K562 (cell line): ENCODE measurements around the gene TBX1. TPM values are rescaled to one million over a fixed set of nuclear protein-coding genes. Genes with fewer than 3 reads are reported as not detected.

Experiments used
- ERF ChIP-seq: fragments of 450-650 bp; formaldehyde crosslinking; IDR thresholded peaks from 2 replicates; pipeline ENCODE4 v1.4.0; 2020; ENCODE audit warnings: mild to moderate bottlenecking, mixed read lengths
- KAT2B ChIP-seq: IDR thresholded peaks from one replicate; pipeline ENCODE4 v1.6.1; 2012; ENCODE audit warnings: low read depth, mild to moderate bottlenecking, control low read depth, inconsistent platforms, low read length, moderate library complexity
- MAFG ChIP-seq: fragments of 450-650 bp; conservative IDR thresholded peaks from 2 replicates; pipeline ENCODE4 v1.6.1; 2016; ENCODE audit warnings: missing genetic modification characterization, missing compliant biosample characterization
- MEIS2 ChIP-seq: fragments of 450-650 bp; IDR thresholded peaks from 2 replicates; pipeline ENCODE4 v1.6.1; 2014; ENCODE audit warnings: mild to moderate bottlenecking; ENCODE audit not compliant: partially characterized antibody
- SNAPC5 ChIP-seq: fragments of 250-450 bp; sonication (Bioruptor Pico); IDR thresholded peaks from 2 replicates; pipeline ENCODE4 v1.8.0; 2021; ENCODE audit warnings: moderate library complexity, mild to moderate bottlenecking, inconsistent platforms
- VEZF1 ChIP-seq: fragments of 200-800 bp; sonication (Bioruptor generic); IDR thresholded peaks from 2 replicates; pipeline ENCODE4 v1.6.1; 2017; ENCODE audit warnings: missing genetic modification characterization, missing compliant biosample characterization
- ZNF444 ChIP-seq: fragments of 250-450 bp; sonication (Bioruptor Pico); IDR thresholded peaks from 2 replicates; pipeline ENCODE4 v1.4.0; 2020; ENCODE audit warnings: mild to moderate bottlenecking, moderate library complexity
- ZNF449 ChIP-seq: fragments of 250-450 bp; sonication (Bioruptor Pico); IDR thresholded peaks from 2 replicates; pipeline ENCODE4 v1.8.0; 2022; ENCODE audit warnings: moderate library complexity, mild to moderate bottlenecking, inconsistent platforms
- ZNF785 ChIP-seq: fragments of 250-450 bp; sonication (Bioruptor Pico); IDR thresholded peaks from 2 replicates; pipeline ENCODE4 v1.4.0; 2020; ENCODE audit warnings: mild to moderate bottlenecking
- polyA plus RNA-seq, 8 experiments: library from polyadenylated mRNA; depleted of rRNA in 4 of 8; stranded (reverse) in 5 of 8; unstranded in 3 of 8; fragments of >200 nt; fragmentation: Nextera tagmentation in 2 of 8; fragmentation: Illumina TruSeq in 1 of 8; extraction: Ambion mirVana in 2 of 8; extraction: Trizol in 1 of 8; gene quantifications; 2 replicates each; pipeline versions ENCODE4 v1.2.1 to v1.2.3, GENCODE V29; 2011 to 2014; ENCODE audit warnings: inconsistent platforms in 1 of 8, missing spikeins in 1 of 8
- total RNA-seq, 7 experiments: library from RNA; depleted of rRNA in 6 of 7; stranded (reverse); fragments of >200 nt in 6 of 7; fragmentation: Illumina TruSeq in 2 of 7; extraction: Trizol in 2 of 7; gene quantifications; 2 replicates each; pipeline versions ENCODE4 v1.2.1 to v1.2.3, GENCODE V29; 2011 to 2021; ENCODE audit warnings: low replicate concordance in 1 of 7
- TF ChIP-seq, protein P1 (sequence below), 3 experiments: IDR thresholded peaks in 2 of 3; conservative IDR thresholded peaks in 1 of 3; 2 replicates each; pipeline ENCODE4 v1.5.1; 2011 to 2012; ENCODE audit warnings: low read length in 3 of 3, mild to moderate bottlenecking in 3 of 3, control low read depth in 2 of 3, improper control_type of control experiment in 1 of 3, inconsistent platforms in 1 of 3, low read depth in 1 of 3, mixed read lengths in 1 of 3, moderate library complexity in 1 of 3; ENCODE audit not compliant: insufficient read depth in 2 of 3
- TF ChIP-seq, protein P2 (sequence below): sonication (generic); formaldehyde crosslinking; IDR thresholded peaks from 2 replicates; pipeline ENCODE4 v1.8.0; 2022; ENCODE audit warnings: missing genetic modification reagents, mild to moderate bottlenecking, borderline replicate concordance

Gene TBX1
- total and polyA plus RNA-seq, 9 of the 15 experiments (the other 6 are each of a cell fraction or from before 2014, with no cell fraction given): 0.07 to 35.0 (median 3.9) TPM

DNA sequence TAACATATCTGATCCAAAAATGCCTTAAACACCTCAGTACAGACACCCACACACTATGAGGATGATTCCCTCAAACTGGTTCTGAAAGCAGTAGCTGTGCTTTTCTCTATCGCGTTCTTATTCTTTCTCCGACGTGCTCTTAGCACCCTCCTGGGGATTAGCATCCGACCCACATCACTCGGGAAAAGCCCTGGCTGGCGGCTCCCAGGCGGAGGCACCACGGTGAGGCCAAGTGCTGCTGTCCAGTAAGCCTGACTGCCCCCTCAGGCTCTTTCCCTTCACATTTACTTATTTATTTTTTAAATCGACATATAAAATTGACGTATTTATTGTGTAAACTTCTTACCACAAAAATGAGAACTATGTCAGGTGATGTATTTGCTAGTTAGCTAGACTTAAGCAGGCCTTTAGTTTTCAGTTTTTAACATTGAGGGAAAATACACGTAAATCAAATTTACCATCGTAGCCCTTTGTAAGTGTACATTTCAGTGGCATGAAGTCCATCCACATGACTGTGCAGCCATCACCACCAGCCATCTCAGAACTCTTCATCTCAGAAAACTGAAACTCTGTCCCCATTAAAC is 19.2 kb downstream of the TBX1 start (continued):
- TF ChIP-seq, protein P1, sequence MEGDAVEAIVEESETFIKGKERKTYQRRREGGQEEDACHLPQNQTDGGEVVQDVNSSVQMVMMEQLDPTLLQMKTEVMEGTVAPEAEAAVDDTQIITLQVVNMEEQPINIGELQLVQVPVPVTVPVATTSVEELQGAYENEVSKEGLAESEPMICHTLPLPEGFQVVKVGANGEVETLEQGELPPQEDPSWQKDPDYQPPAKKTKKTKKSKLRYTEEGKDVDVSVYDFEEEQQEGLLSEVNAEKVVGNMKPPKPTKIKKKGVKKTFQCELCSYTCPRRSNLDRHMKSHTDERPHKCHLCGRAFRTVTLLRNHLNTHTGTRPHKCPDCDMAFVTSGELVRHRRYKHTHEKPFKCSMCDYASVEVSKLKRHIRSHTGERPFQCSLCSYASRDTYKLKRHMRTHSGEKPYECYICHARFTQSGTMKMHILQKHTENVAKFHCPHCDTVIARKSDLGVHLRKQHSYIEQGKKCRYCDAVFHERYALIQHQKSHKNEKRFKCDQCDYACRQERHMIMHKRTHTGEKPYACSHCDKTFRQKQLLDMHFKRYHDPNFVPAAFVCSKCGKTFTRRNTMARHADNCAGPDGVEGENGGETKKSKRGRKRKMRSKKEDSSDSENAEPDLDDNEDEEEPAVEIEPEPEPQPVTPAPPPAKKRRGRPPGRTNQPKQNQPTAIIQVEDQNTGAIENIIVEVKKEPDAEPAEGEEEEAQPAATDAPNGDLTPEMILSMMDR (IDR thresholded peaks at IDR 0.05 in 2 of 3, conservative IDR thresholded peaks at IDR 0.05 in 1 of 3; ENCODE audit: insufficient read depth in 2 of 3, low read depth in 1 of 3, low read length in 3 of 3): 0 out of 6 replicates have a peak, but pooled peaks of 1 of the 3 experiments have one; percentile 3
- TF ChIP-seq MAFG (tag) (no peak), SNAPC5 (CRISPR knock-in tag) (no peak), ZNF444 (CRISPR knock-in tag) (no peak), KAT2B (peak; percentile 44), ERF (no peak), MEIS2 (no peak), VEZF1 (CRISPR knock-in tag) (no peak), ZNF449 (CRISPR knock-in tag) (no peak), ZNF785 (CRISPR knock-in tag) (no peak)
- TF ChIP-seq, protein P2, sequence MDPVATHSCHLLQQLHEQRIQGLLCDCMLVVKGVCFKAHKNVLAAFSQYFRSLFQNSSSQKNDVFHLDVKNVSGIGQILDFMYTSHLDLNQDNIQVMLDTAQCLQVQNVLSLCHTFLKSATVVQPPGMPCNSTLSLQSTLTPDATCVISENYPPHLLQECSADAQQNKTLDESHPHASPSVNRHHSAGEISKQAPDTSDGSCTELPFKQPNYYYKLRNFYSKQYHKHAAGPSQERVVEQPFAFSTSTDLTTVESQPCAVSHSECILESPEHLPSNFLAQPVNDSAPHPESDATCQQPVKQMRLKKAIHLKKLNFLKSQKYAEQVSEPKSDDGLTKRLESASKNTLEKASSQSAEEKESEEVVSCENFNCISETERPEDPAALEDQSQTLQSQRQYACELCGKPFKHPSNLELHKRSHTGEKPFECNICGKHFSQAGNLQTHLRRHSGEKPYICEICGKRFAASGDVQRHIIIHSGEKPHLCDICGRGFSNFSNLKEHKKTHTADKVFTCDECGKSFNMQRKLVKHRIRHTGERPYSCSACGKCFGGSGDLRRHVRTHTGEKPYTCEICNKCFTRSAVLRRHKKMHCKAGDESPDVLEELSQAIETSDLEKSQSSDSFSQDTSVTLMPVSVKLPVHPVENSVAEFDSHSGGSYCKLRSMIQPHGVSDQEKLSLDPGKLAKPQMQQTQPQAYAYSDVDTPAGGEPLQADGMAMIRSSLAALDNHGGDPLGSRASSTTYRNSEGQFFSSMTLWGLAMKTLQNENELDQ (CRISPR knock-in tag): no peak
